Measurements from ENCODE around the gene DMAP1. TPM values are rescaled to one million over a fixed set of nuclear protein-coding genes. Genes with fewer than 3 reads are reported as not detected.

Gene DMAP1
- total RNA-seq, 1 experiment from 2014 or later = 27.8 TPM

GRCh38 chr1:44227211-44227610 lies 13.9 kb downstream of the DMAP1 start:
- ATAC-seq = no peak

More at GRCh38 chr1:44227211-44227610, 13.9 kb downstream of the DMAP1 start:
- TF ChIP-seq REST (IDR thresholded peaks at IDR 0.05; ENCODE audit: low read depth) (no peak), POLR2A (IDR thresholded peaks at IDR 0.05; ENCODE audit: borderline replicate concordance, extremely low read depth, insufficient read depth, insufficient read length) (no peak), RAD21 (IDR thresholded peaks at IDR 0.05; ENCODE audit: low read depth) (no peak)
- ChIA-PET RAD21 (ENCODE audit: low non-redundant PET in 1 of 2, low total read pairs in 2 of 2, uncharacterized antibody in 2 of 2, unreplicated experiment in 2 of 2) (no interaction called here), POLR2A (interaction anchor here (0.6 kb wide), 1 partner anchor 108 kb away, joined by 3 read pairs; no protein-coding TSS in a partner anchor), CTCF (interaction anchor here (0.5 kb wide), 1 partner anchor 136 kb away, joined by 5 read pairs; no protein-coding TSS in a partner anchor)
- peaks cover 0 to 5% of the 10 kb centered on the region in 2 experiments; a peak in 1 of 4 replicates for H3K36me3 ChIP-seq (ENCODE audit: control insufficient read depth in 1 of 2, insufficient read depth in 2 of 2, low read length in 2 of 2)
- no peak overlapping the region for H3K9ac ChIP-seq (ENCODE audit: low read length)
- intact Hi-C loops (cut with micrococcal nuclease) = no loop called here
- no peaks in the 10 kb centered on the region for H3K79me2 ChIP-seq (ENCODE audit: insufficient read depth, low read length)
- no peaks in the 10 kb centered on the region for H4K20me1 ChIP-seq (ENCODE audit: insufficient read depth)
- no peak overlapping the region for H2AFZ ChIP-seq (ENCODE audit: low read depth, low read length, poor library complexity, severe bottlenecking)
- no TSS peak for BruUV-seq (replicated peaks)
- H3K4me1 ChIP-seq (ENCODE audit: control insufficient read depth in 1 of 2, insufficient read depth in 2 of 2, low read length in 2 of 2) = no peaks in the 10 kb centered on the region
- no peak overlapping the region for H3K27ac ChIP-seq (ENCODE audit: low read depth, low read length)
- H3K4me2 ChIP-seq (ENCODE audit: low read length) = no peak overlapping the region
- H3K4me3 ChIP-seq (replicated peaks in 1 of 2; ENCODE audit: low read depth in 1 of 2, low read length in 2 of 2) = no peak overlapping the region
- no peak for DNase-seq (ENCODE audit: low read depth, low spot score)
- H3K9me3 ChIP-seq (ENCODE audit: control insufficient read depth in 1 of 2, insufficient read depth in 1 of 2, low read depth in 1 of 2, low read length in 2 of 2) = no peaks in the 10 kb centered on the region
- H3K9me2 ChIP-seq (ENCODE audit: insufficient read depth) = no peaks in the 10 kb centered on the region
- no peaks in the 10 kb centered on the region for H3K27me3 ChIP-seq (ENCODE audit: insufficient read depth, low read length)

All from HCT116 (cell line).